HepG2 (cell line): ENCODE data around the gene SLC12A9. TPM values are rescaled to one million over a fixed set of nuclear protein-coding genes. Genes with fewer than 3 reads are reported as not detected.

Source experiments
- ARNT ChIP-seq: fragments of 450-650 bp; IDR thresholded peaks from 2 replicates; pipeline ENCODE4 v1.6.1; 2017
- CBX5 ChIP-seq: sonication (generic); formaldehyde crosslinking; IDR thresholded peaks from 2 replicates; pipeline ENCODE4 v1.4.0; 2020; ENCODE audit warnings: missing genetic modification reagents, borderline replicate concordance
- DMAP1 ChIP-seq: IDR thresholded peaks from 2 replicates; pipeline ENCODE4 v1.6.1; 2016
- HINFP ChIP-seq: sonication (generic); formaldehyde crosslinking; IDR thresholded peaks from 2 replicates; pipeline ENCODE4 v1.4.0; 2020; ENCODE audit warnings: low read depth, mild to moderate bottlenecking, missing genetic modification reagents
- TBL1XR1 ChIP-seq: fragments of 150-350 bp; IDR thresholded peaks from 2 replicates; pipeline ENCODE4 v1.6.1; 2014; ENCODE audit warnings: borderline replicate concordance, low read length; ENCODE audit not compliant: partially characterized antibody
- TRAFD1 ChIP-seq: sonication (generic); formaldehyde crosslinking; IDR thresholded peaks from 2 replicates; pipeline ENCODE4 v1.5.1; 2020; ENCODE audit warnings: missing genetic modification reagents, mild to moderate bottlenecking, borderline replicate concordance
- XRCC5 ChIP-seq: fragments of 200-400 bp; formaldehyde crosslinking; optimal IDR thresholded peaks from 2 replicates; pipeline ENCODE3; 2017; ENCODE audit warnings: mild to moderate bottlenecking, low read length
- ZFP37 ChIP-seq: sonication (generic); formaldehyde crosslinking; IDR thresholded peaks from 2 replicates; pipeline ENCODE4 v1.4.0; 2020; ENCODE audit warnings: missing genetic modification reagents, borderline replicate concordance
- ZNF205 ChIP-seq: IDR thresholded peaks from 2 replicates; pipeline ENCODE4 v1.6.1; 2018; ENCODE audit warnings: missing biosample characterization, missing genetic modification reagents
- ZNF253 ChIP-seq: sonication (generic); formaldehyde crosslinking; IDR thresholded peaks from 2 replicates; pipeline ENCODE4 v1.8.0; 2022; ENCODE audit warnings: mild to moderate bottlenecking, missing genetic modification reagents, borderline replicate concordance
- ZNF431 ChIP-seq: sonication (generic); formaldehyde crosslinking; IDR thresholded peaks from 2 replicates; pipeline ENCODE4 v1.9.0; 2022; ENCODE audit warnings: missing genetic modification reagents, low read depth, mild to moderate bottlenecking, borderline replicate concordance
- ZNF646 ChIP-seq: sonication (generic); formaldehyde crosslinking; IDR thresholded peaks from 2 replicates; pipeline ENCODE4 v1.9.0; 2021; ENCODE audit warnings: mild to moderate bottlenecking, missing genetic modification reagents
- ZNF746 ChIP-seq: sonication (generic); formaldehyde crosslinking; IDR thresholded peaks from 2 replicates; pipeline ENCODE4 v1.8.0; 2022; ENCODE audit warnings: mild to moderate bottlenecking, missing genetic modification reagents
- ZNF773 ChIP-seq: sonication (generic); formaldehyde crosslinking; IDR thresholded peaks from 2 replicates; pipeline ENCODE4 v1.4.0; 2020; ENCODE audit warnings: missing genetic modification reagents, borderline replicate concordance
- ZNF790 ChIP-seq: sonication (generic); formaldehyde crosslinking; IDR thresholded peaks from 2 replicates; pipeline ENCODE4 v1.8.0; 2022; ENCODE audit warnings: missing genetic modification reagents, mild to moderate bottlenecking, borderline replicate concordance
- ZSCAN29 ChIP-seq: sonication (generic); formaldehyde crosslinking; conservative IDR thresholded peaks from 2 replicates; pipeline ENCODE4 v1.4.0; 2020; ENCODE audit warnings: mild to moderate bottlenecking, missing genetic modification reagents
- polyA plus RNA-seq, 8 experiments: library from polyadenylated mRNA; depleted of rRNA in 3 of 8; stranded (reverse) in 7 of 8; unstranded in 1 of 8; fragments of >200 nt; fragmentation: Illumina TruSeq in 4 of 8; extraction: Trizol in 4 of 8; gene quantifications; 2 replicates each; pipeline versions ENCODE4 v1.2.1 to v1.2.3, GENCODE V29; 2011 to 2016; ENCODE audit warnings: low read depth in 4 of 8, missing spikeins in 1 of 8, mixed read lengths in 1 of 8; ENCODE audit not compliant: insufficient read depth in 1 of 8
- total RNA-seq, 5 experiments: library from RNA; depleted of rRNA; stranded (reverse); fragments of >200 nt; fragmentation: Illumina TruSeq; extraction: Trizol; gene quantifications; 2 replicates each; pipeline ENCODE4 v1.2.3, GENCODE V29; 2016; ENCODE audit warnings: low read depth in 1 of 5
- TF ChIP-seq, protein P1 (sequence below): sonication (generic); formaldehyde crosslinking; IDR thresholded peaks from 2 replicates; pipeline ENCODE4 v1.5.0; 2020; ENCODE audit warnings: mild to moderate bottlenecking, missing genetic modification reagents, borderline replicate concordance

The SLC12A9 gene
- total and polyA plus RNA-seq, 2 of the 13 experiments (the other 11 are each of a cell fraction or from before 2014, with no cell fraction given): 8.7 to 16.6 TPM

GRCh38 chr7:100888988-100889750 is 36.7 kb downstream of the SLC12A9 start, which contains the start of gene UFSP1 (continued):
- TF ChIP-seq ZNF746 (CRISPR knock-in tag): peak; percentile 48; the same call in 1 of the 2 replicates
- TF ChIP-seq ZNF646: no peak
- no peak for TF ChIP-seq ARNT
- no peak for TF ChIP-seq TRAFD1 (CRISPR knock-in tag)
- no peak for TF ChIP-seq TBL1XR1
- TF ChIP-seq ZSCAN29 (CRISPR knock-in tag): no peak
- TF ChIP-seq ZNF205 (CRISPR knock-in tag): no peak
- peak; percentile 27; the same call in 1 of the 2 replicates for TF ChIP-seq ZNF790
- no peak for TF ChIP-seq ZNF431 (CRISPR knock-in tag)
- TF ChIP-seq DMAP1 (CRISPR knock-in tag): peak; percentile 90
- no peak for TF ChIP-seq CBX5
- peak; percentile 15; the same call in 1 of the 2 replicates for TF ChIP-seq ZNF253 (CRISPR knock-in tag)
- 0 out of 2 replicates have a peak, but pooled peaks have one; percentile 61 for TF ChIP-seq ZNF773 (CRISPR knock-in tag)
- peak; percentile 54; the same call in 1 of the 2 replicates for TF ChIP-seq HINFP
- TF ChIP-seq, protein P1, sequence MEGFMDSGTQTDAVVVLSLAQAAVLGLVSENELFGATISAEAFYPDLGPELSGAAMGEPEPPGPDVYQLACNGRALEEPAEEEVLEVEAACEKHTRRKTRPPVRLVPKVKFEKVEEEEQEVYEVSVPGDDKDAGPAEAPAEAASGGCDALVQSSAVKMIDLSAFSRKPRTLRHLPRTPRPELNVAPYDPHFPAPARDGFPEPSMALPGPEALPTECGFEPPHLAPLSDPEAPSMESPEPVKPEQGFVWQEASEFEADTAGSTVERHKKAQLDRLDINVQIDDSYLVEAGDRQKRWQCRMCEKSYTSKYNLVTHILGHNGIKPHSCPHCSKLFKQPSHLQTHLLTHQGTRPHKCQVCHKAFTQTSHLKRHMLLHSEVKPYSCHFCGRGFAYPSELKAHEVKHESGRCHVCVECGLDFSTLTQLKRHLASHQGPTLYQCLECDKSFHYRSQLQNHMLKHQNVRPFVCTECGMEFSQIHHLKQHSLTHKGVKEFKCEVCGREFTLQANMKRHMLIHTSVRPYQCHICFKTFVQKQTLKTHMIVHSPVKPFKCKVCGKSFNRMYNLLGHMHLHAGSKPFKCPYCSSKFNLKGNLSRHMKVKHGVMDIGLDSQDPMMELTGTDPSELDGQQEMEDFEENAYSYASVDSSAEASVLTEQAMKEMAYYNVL (CRISPR knock-in tag): peak; percentile 60; the same call in 1 of the 2 replicates
- no peak for TF ChIP-seq ZFP37
- TF ChIP-seq XRCC5: no peak
